Sigmoid colon (tissue), 7 donors: ENCODE data around the gene LOXL3. TPM values are rescaled to one million over a fixed set of nuclear protein-coding genes. Genes with fewer than 3 reads are reported as not detected.

Experiments
- DNase-seq: peaks from one replicate; pipeline ENCODE4 v3.0.0-alpha.2; 2019
- H3K27ac ChIP-seq, 4 donors: fragments of 200-600 bp; sonication (generic); one replicate each; pipeline ENCODE4 v1.5.1; 2016 to 2019; ENCODE audit warnings: mild to moderate bottlenecking in 1 of 4
- H3K27me3 ChIP-seq, 3 donors: fragments of 200-600 bp; sonication (generic); one replicate each; pipeline ENCODE4 v1.5.1; 2019; ENCODE audit warnings: mild to moderate bottlenecking in 1 of 3
- H3K36me3 ChIP-seq, 4 donors: fragments of 200-600 bp; sonication (generic); one replicate each; pipeline ENCODE4 v1.5.1; 2016 to 2019
- H3K4me1 ChIP-seq, 4 donors: fragments of 200-600 bp; sonication (generic); one replicate each; pipeline ENCODE4 v1.5.1; 2017 to 2019
- H3K4me3 ChIP-seq, 4 donors: fragments of 200-600 bp; sonication (generic); one replicate each; pipeline ENCODE4 v1.5.1; 2017 to 2019; ENCODE audit warnings: mild to moderate bottlenecking in 2 of 4, moderate library complexity in 1 of 4
- H3K9me3 ChIP-seq, 4 donors: fragments of 200-600 bp in 3 of 4; sonication (generic) in 3 of 4; one replicate each; pipeline versions ENCODE4 v1.5.1 to v1.6.1; 2013 to 2019
- CTCF ChIP-seq, 4 experiments: fragments of 450-650 bp in 3 of 4; fragments of 200-600 bp in 1 of 4; IDR thresholded peaks; one replicate each; pipeline ENCODE4 v1.5.1; 2016 to 2019; ENCODE audit warnings: antibody characterized with exemption in 4 of 4, mild to moderate bottlenecking in 3 of 4, moderate library complexity in 2 of 4
- EP300 ChIP-seq, 4 donors: sonication (generic); formaldehyde crosslinking; IDR thresholded peaks; one replicate each; pipeline ENCODE4 v1.6.1; 2017; ENCODE audit warnings: antibody characterized with exemption in 4 of 4
- POLR2A ChIP-seq, 2 donors: fragments of 450-650 bp; IDR thresholded peaks; one replicate each; pipeline ENCODE4 v1.6.1; 2016; ENCODE audit warnings: antibody characterized with exemption in 2 of 2, mild to moderate bottlenecking in 2 of 2, moderate library complexity in 2 of 2
- POLR2AphosphoS5 ChIP-seq, 4 donors: sonication (generic); formaldehyde crosslinking; IDR thresholded peaks; one replicate each; pipeline ENCODE4 v1.6.1; 2017; ENCODE audit warnings: antibody characterized with exemption in 4 of 4
- WGBS, 2 donors: extraction: QIAGEN DNeasy Blood & Tissue Kit; methylation state at CpG; one replicate each; pipeline ENCODE4 v1.1.7; 2013; 5-methylcytosine and 5-hydroxymethylcytosine counted together
- intact Hi-C: fragments of 100-400 bp; cut with DNase I; formaldehyde crosslinking; loops from one replicate; pipeline ENCODE4 v1.15.1; 2023
- polyA plus RNA-seq, 3 donors: library from polyadenylated mRNA; stranded (reverse); fragments of 200-250 nt; gene quantifications; one replicate each; pipeline ENCODE4 v1.2.3, GENCODE V29; 2013
- total RNA-seq, 4 donors: library from RNA; depleted of rRNA; stranded (reverse); fragments of >200 nt; gene quantifications; one replicate each; pipeline ENCODE4 v1.1.0, GENCODE V29; 2016
- donor health status: healthy with polysubstance abuse.
- donor health status: Bipolar disorder and iron deficiency.
- donor health status: healthy.

LOXL3 gene
- total and polyA plus RNA-seq, 7 donors = 0.60 to 7.9 (median 5.4) TPM

GRCh38 chr2:74575320-74575719 lies 21.6 kb upstream of the LOXL3 start:
- no peaks in the 10 kb centered on the region for H3K36me3 ChIP-seq
- no peaks in the 10 kb centered on the region for H3K27me3 ChIP-seq
- 88 to 92% methylated on average over 4 of the region's 4 CpGs for WGBS, 2 donors
- DNase-seq = no peak
- no peaks in the 10 kb centered on the region for H3K9me3 ChIP-seq
- intact Hi-C loops = no loop called here
- H3K4me3 ChIP-seq = no peak overlapping the region
- no peaks in the 10 kb centered on the region for H3K4me1 ChIP-seq
- H3K27ac ChIP-seq = no peak overlapping the region
- TF ChIP-seq EP300 (IDR thresholded peaks at IDR 0.05) (no peak), POLR2AphosphoS5 (IDR thresholded peaks at IDR 0.05) (no peak), POLR2A (IDR thresholded peaks at IDR 0.05) (no peak)

GRCh38 chr2:74573747-74574562 lies 20.2 kb upstream of the LOXL3 start:
- 37 to 58% methylated on average over 7 of the region's 7 CpGs for WGBS, 2 donors
- Histone ChIP-seq H3K4me3 (no peak overlapping the region), H3K4me1 (no peaks in the 10 kb centered on the region), H3K36me3 (no peaks in the 10 kb centered on the region), H3K9me3 (no peaks in the 10 kb centered on the region), H3K27me3 (no peaks in the 10 kb centered on the region), H3K27ac (no peak overlapping the region)
- intact Hi-C loops = no loop called here
- no peak for DNase-seq
- TF ChIP-seq EP300 (IDR thresholded peaks at IDR 0.05) (no peak), CTCF (IDR thresholded peaks at IDR 0.05) (no peak), POLR2AphosphoS5 (IDR thresholded peaks at IDR 0.05) (no peak), POLR2A (IDR thresholded peaks at IDR 0.05) (no peak)

- Histone ChIP-seq H3K27me3 (no peaks in the 10 kb centered on the region), H3K4me1 (peaks cover 0 to 11% (median 5%) of the 10 kb centered on the region in 4 donors), H3K27ac (no peak overlapping the region), H3K9me3 (no peaks in the 10 kb centered on the region), H3K36me3 (no peaks in the 10 kb centered on the region), H3K4me3 (no peak overlapping the region)
- WGBS, 2 donors = 78 to 83% methylated on average over 3 of the region's 3 CpGs
- TF ChIP-seq EP300 (IDR thresholded peaks at IDR 0.05) (no peak), POLR2A (IDR thresholded peaks at IDR 0.05) (no peak), POLR2AphosphoS5 (IDR thresholded peaks at IDR 0.05) (no peak), CTCF (IDR thresholded peaks at IDR 0.05) (no peak)
- intact Hi-C loops = no loop called here
- no peak for DNase-seq
Observed at GRCh38 chr2:74572178-74572925, 18.6 kb upstream of the LOXL3 start.

- H3K4me3 ChIP-seq = no peak overlapping the region
- H3K36me3 ChIP-seq = no peaks in the 10 kb centered on the region
- peaks cover 0 to 15% (median 11%) of the 10 kb centered on the region in 4 donors for H3K4me1 ChIP-seq
- DNase-seq = no peak
- no peaks in the 10 kb centered on the region for H3K9me3 ChIP-seq
- WGBS, 2 donors = 60 to 88% methylated on average over 1 of the region's 1 CpG
- H3K27ac ChIP-seq = no peak overlapping the region
- no peak for TF ChIP-seq POLR2AphosphoS5 (IDR thresholded peaks at IDR 0.05)
- no peak for TF ChIP-seq POLR2A (IDR thresholded peaks at IDR 0.05)
- TF ChIP-seq EP300 (IDR thresholded peaks at IDR 0.05) = no peak
- TF ChIP-seq CTCF (IDR thresholded peaks at IDR 0.05) = no peak
- intact Hi-C loops = no loop called here
- no peaks in the 10 kb centered on the region for H3K27me3 ChIP-seq
Observed at GRCh38 chr2:74571058-74571457, 17.3 kb upstream of the LOXL3 start.

GRCh38 chr2:74569686-74570085 lies 15.9 kb upstream of the LOXL3 start:
- no peak overlapping the region for H3K27ac ChIP-seq
- no peaks in the 10 kb centered on the region for H3K36me3 ChIP-seq
- H3K4me1 ChIP-seq = peaks cover 0 to 15% (median 11%) of the 10 kb centered on the region in 4 donors
- 91 to 95% methylated on average over 1 of the region's 1 CpG for WGBS, 2 donors
- no peak for TF ChIP-seq POLR2A (IDR thresholded peaks at IDR 0.05)
- no peak for TF ChIP-seq POLR2AphosphoS5 (IDR thresholded peaks at IDR 0.05)
- TF ChIP-seq CTCF (IDR thresholded peaks at IDR 0.05) = no peak
- no peak for TF ChIP-seq EP300 (IDR thresholded peaks at IDR 0.05)
- H3K4me3 ChIP-seq = no peak overlapping the region
- no peak for DNase-seq
- intact Hi-C loops = no loop called here
- no peaks in the 10 kb centered on the region for H3K9me3 ChIP-seq
- H3K27me3 ChIP-seq = no peaks in the 10 kb centered on the region
